AG04450 (cell line): ENCODE measurements around the gene ANXA2. TPM values are rescaled to one million over a fixed set of nuclear protein-coding genes. Genes with fewer than 3 reads are reported as not detected.
"Not testable (repeated sequence)": the region's sequence is repeated elsewhere in the genome, so short reads cannot be mapped to it uniquely, and the experiment has no call there.

Experiments
- CTCF ChIA-PET: fragments of 300-600, 350-600 bp; formaldehyde crosslinking; extraction: SDS; loops from one replicate; lab custom pipeline; 2022; ENCODE audit warnings: antibody characterized with exemption, inconsistent platforms; lab: Charles Lee
- POLR2A ChIA-PET: fragments of 350-600 bp; formaldehyde crosslinking; extraction: SDS; loops from one replicate; lab custom pipeline; 2021; ENCODE audit warnings: antibody characterized with exemption, inconsistent platforms; lab: Yijun Ruan, JAX
- DNase-seq: peaks from one replicate; pipeline ENCODE4 v3.0.0-alpha.2; 2011; ENCODE audit warnings: low read depth, low spot score
- H3K27ac ChIP-seq: one replicate; pipeline ENCODE4 v1.5.1; 2012; ENCODE audit warnings: low read depth, low read length, control low read depth
- H3K27me3 ChIP-seq: one replicate; pipeline ENCODE4 v1.6.0; 2012; ENCODE audit warnings: low read length; ENCODE audit not compliant: control insufficient read depth, insufficient read depth
- H3K4me3 ChIP-seq: 2 replicates; pipeline ENCODE4 v1.5.1; 2011; ENCODE audit warnings: mild to moderate bottlenecking, low read depth, low read length, control low read depth
- H3K9me3 ChIP-seq: 2 replicates; pipeline ENCODE4 v1.5.1; 2012; ENCODE audit warnings: low read length; ENCODE audit not compliant: control insufficient read depth, insufficient read depth
- CTCF ChIP-seq: IDR thresholded peaks from 2 replicates; pipeline ENCODE4 v1.5.1; 2011; ENCODE audit warnings: low read depth, low read length, control low read depth, inconsistent platforms
- polyA plus RNA-seq: library from polyadenylated mRNA; depleted of rRNA; stranded (reverse); fragments of >200 nt; gene quantifications from 2 replicates; pipeline ENCODE4 v1.2.3, GENCODE V29; 2011

Gene ANXA2
- polyA plus RNA-seq, 1 experiment, result 4,537 TPM

- no peak for DNase-seq
- CTCF ChIA-PET, result no interaction called here
- POLR2A ChIA-PET, result interaction anchor here (0.8 kb wide), 1 partner anchor 9 kb away, joined by 3 read pairs; no protein-coding TSS in a partner anchor
- Histone ChIP-seq H3K27ac (no peak overlapping the region), H3K27me3 (no peaks in the 10 kb centered on the region), H3K9me3 (no peaks in the 10 kb centered on the region), H3K4me3 (no peak overlapping the region)
- TF ChIP-seq CTCF, result no peak
These were observed 7.6 kb upstream of the ANXA2 start for GRCh38 chr15:60405399-60405798.

- H3K4me3 ChIP-seq, POLR2A ChIA-PET, H3K27me3 ChIP-seq, CTCF ChIA-PET, H3K27ac ChIP-seq, H3K9me3 ChIP-seq, DNase-seq: not testable (repeated sequence)
These were observed 6.6 kb upstream of the ANXA2 start for GRCh38 chr15:60404351-60404750.

- no peak for DNase-seq
- peak overlapping the region; percentile 76 for H3K27ac ChIP-seq
- CTCF ChIA-PET, result interaction anchor here (1.3 to 2.6 kb wide), 3 partner anchors 41 to 184 kb away, joined by 3 to 8 read pairs (median 5); no protein-coding TSS in a partner anchor
These were observed 3.2 kb upstream of the ANXA2 start for GRCh38 chr15:60400944-60401343.

GRCh38 chr15:60399931-60400330 lies 2.1 kb upstream of the ANXA2 start:
- H3K27ac ChIP-seq, result peak overlapping the region; percentile 97
- CTCF ChIA-PET, result interaction anchor here (0.9 to 1.5 kb wide), 3 partner anchors 41 to 185 kb away, joined by 3 to 6 read pairs (median 5); no protein-coding TSS in a partner anchor
- no peaks in the 10 kb centered on the region; the same call in 1 of the 2 replicates for H3K9me3 ChIP-seq
- no peak for DNase-seq
- no peaks in the 10 kb centered on the region for H3K27me3 ChIP-seq
- TF ChIP-seq CTCF, result no peak
- POLR2A ChIA-PET, result interaction anchor here (0.6 to 1.8 kb wide), 10 partner anchors 18 to 41 kb away, joined by 3 to 6 read pairs (median 3); no protein-coding TSS in a partner anchor
- H3K4me3 ChIP-seq, result no peak overlapping the region

More at GRCh38 chr15:60400944-60401343, 3.2 kb upstream of the ANXA2 start:
- Histone ChIP-seq H3K9me3 (no peaks in the 10 kb centered on the region; the same call in 1 of the 2 replicates), H3K4me3 (no peak overlapping the region), H3K27me3 (no peaks in the 10 kb centered on the region)
- POLR2A ChIA-PET, result interaction anchor here (1.0 to 1.8 kb wide), 4 partner anchors 20 to 39 kb away, joined by 3 to 5 read pairs (median 4); no protein-coding TSS in a partner anchor
- TF ChIP-seq CTCF, result no peak

GRCh38 chr15:60399246-60399915 lies 1.6 kb upstream of the ANXA2 start:
- Histone ChIP-seq H3K9me3 (no peaks in the 10 kb centered on the region; the same call in 1 of the 2 replicates), H3K4me3 (peak overlapping the region; percentile 51), H3K27me3 (no peaks in the 10 kb centered on the region), H3K27ac (peak overlapping the region; percentile 97)
- TF ChIP-seq CTCF, result no peak
- POLR2A ChIA-PET, result interaction anchor here (0.6 to 1.9 kb wide), 10 partner anchors 18 to 41 kb away, joined by 3 to 24 read pairs (median 4); no protein-coding TSS in a partner anchor
- no peak for DNase-seq
- CTCF ChIA-PET, result interaction anchor here (0.6 to 1.5 kb wide), 4 partner anchors 40 to 186 kb away, joined by 3 to 6 read pairs (median 4); no protein-coding TSS in a partner anchor
